Calu3 (cell line): Measurements from ENCODE around the gene SLC22A13. TPM values are rescaled to one million over a fixed set of nuclear protein-coding genes. Genes with fewer than 3 reads are reported as not detected.

Experiments
- BruUV-seq: library from RNA; stranded (reverse); fragments of 400-500 nt; replicated peaks from 2 replicates; lab custom pipeline; 2021; lab: Mats Ljungman, UMichigan
- CTCF ChIA-PET: fragments of 300-600 bp; sonication (Branson Sonifier 250); formaldehyde crosslinking; loops from one replicate; lab custom pipeline; 2022; ENCODE audit warnings: antibody characterized with exemption; lab: Charles Lee
- DNase-seq: peaks from one replicate; pipeline ENCODE4 v3.0.0; 2022
- H3K27ac Mint-ChIP-seq: one replicate; pipeline ENCODE4 v1.8.0; 2022; ENCODE audit warnings: mixed read lengths; ENCODE audit not compliant: unreplicated experiment
- H3K27me3 Mint-ChIP-seq: one replicate; pipeline ENCODE4 v1.8.0; 2022; ENCODE audit warnings: mixed read lengths; ENCODE audit not compliant: unreplicated experiment
- H3K36me3 Mint-ChIP-seq: one replicate; pipeline ENCODE4 v1.8.0; 2022; ENCODE audit warnings: mild to moderate bottlenecking, moderate library complexity, mixed read lengths; ENCODE audit not compliant: insufficient read depth, unreplicated experiment
- H3K4me1 Mint-ChIP-seq: one replicate; pipeline ENCODE4 v1.8.0; 2022; ENCODE audit warnings: mild to moderate bottlenecking, low read depth, mixed read lengths; ENCODE audit not compliant: unreplicated experiment
- H3K4me3 Mint-ChIP-seq: one replicate; pipeline ENCODE4 v1.8.0; 2022; ENCODE audit warnings: mild to moderate bottlenecking, low read depth, moderate library complexity, mixed read lengths; ENCODE audit not compliant: unreplicated experiment
- H3K9me3 Mint-ChIP-seq: one replicate; pipeline ENCODE4 v1.8.0; 2022; ENCODE audit warnings: low read depth, mixed read lengths; ENCODE audit not compliant: unreplicated experiment
- CTCF ChIP-seq: fragments of 200-600 bp; IDR thresholded peaks from one replicate; pipeline ENCODE4 v1.8.0; 2022; ENCODE audit warnings: antibody characterized with exemption; ENCODE audit not compliant: unreplicated experiment
- intact Hi-C: fragments of 100-400 bp; cut with micrococcal nuclease; formaldehyde crosslinking; loops from one replicate; pipeline ENCODE4 v1.10.0; 2022; ENCODE audit not compliant: unreplicated experiment
- total RNA-seq: library from RNA; stranded (reverse); gene quantifications from 2 replicates; pipeline ENCODE4 v1.2.3, GENCODE V29; 2022

Gene SLC22A13
- total RNA-seq, 1 experiment from 2014 or later = 3.5 TPM

GRCh38 chr3:38253704-38254103 lies 11.9 kb upstream of the SLC22A13 start:
- Mint-ChIP-seq H3K4me1 (no peaks in the 10 kb centered on the region), H3K4me3 (no peak overlapping the region), H3K9me3 (no peaks in the 10 kb centered on the region), H3K27me3 (no peaks in the 10 kb centered on the region), H3K27ac (no peak overlapping the region), H3K36me3 (peaks cover 30% of the 10 kb centered on the region)
- DNase-seq = no peak
- intact Hi-C loops = no loop called here
- CTCF ChIA-PET = no interaction called here
- no TSS peak for BruUV-seq
- no peak for TF ChIP-seq CTCF

- BruUV-seq = no TSS peak
- H3K36me3 Mint-ChIP-seq = peaks cover 30% of the 10 kb centered on the region
- intact Hi-C loops = no loop called here
These were observed 10.7 kb upstream of the SLC22A13 start for GRCh38 chr3:38254872-38255271.

GRCh38 chr3:38255627-38256026 lies 10.0 kb upstream of the SLC22A13 start:
- no peaks in the 10 kb centered on the region for H3K27me3 Mint-ChIP-seq
- DNase-seq = no peak
- H3K4me1 Mint-ChIP-seq = no peaks in the 10 kb centered on the region
- no peak overlapping the region for H3K27ac Mint-ChIP-seq
- no peaks in the 10 kb centered on the region for H3K9me3 Mint-ChIP-seq
- CTCF ChIA-PET = interaction anchor here (0.5 to 0.6 kb wide), 2 partner anchors 103 to 226 kb away, joined by 4 read pairs; partner anchors contain the start of gene PLCD1
- BruUV-seq = no TSS peak
- no peak for TF ChIP-seq CTCF
- intact Hi-C loops = no loop called here
- H3K36me3 Mint-ChIP-seq = peaks cover 35% of the 10 kb centered on the region
- no peak overlapping the region for H3K4me3 Mint-ChIP-seq

More at GRCh38 chr3:38254872-38255271, 10.7 kb upstream of the SLC22A13 start:
- no peak for TF ChIP-seq CTCF
- no peak for DNase-seq
- H3K4me1 Mint-ChIP-seq = no peaks in the 10 kb centered on the region
- no peak overlapping the region for H3K4me3 Mint-ChIP-seq
- no peak overlapping the region for H3K27ac Mint-ChIP-seq
- H3K9me3 Mint-ChIP-seq = no peaks in the 10 kb centered on the region
- no peaks in the 10 kb centered on the region for H3K27me3 Mint-ChIP-seq
- CTCF ChIA-PET = no interaction called here

GRCh38 chr3:38257583-38257982 lies 8.0 kb upstream of the SLC22A13 start:
- Mint-ChIP-seq H3K27me3 (no peaks in the 10 kb centered on the region), H3K36me3 (peaks cover 36% of the 10 kb centered on the region), H3K27ac (no peak overlapping the region), H3K9me3 (no peaks in the 10 kb centered on the region), H3K4me1 (no peaks in the 10 kb centered on the region), H3K4me3 (no peak overlapping the region)
- no peak for TF ChIP-seq CTCF
- intact Hi-C loops = no loop called here
- no TSS peak for BruUV-seq
- no peak for DNase-seq
- CTCF ChIA-PET = no interaction called here
